Liver (tissue), 3 donors: ENCODE measurements around the gene MBD4.
"Not testable (repeated sequence)": the region's sequence is repeated elsewhere in the genome, so short reads cannot be mapped to it uniquely, and the experiment has no call there.

Experiments used
- EGR1 ChIP-seq, 2 donors: IDR thresholded peaks; 2 replicates each; pipeline ENCODE4 v1.6.1; 2016 to 2018; ENCODE audit warnings: antibody characterized with exemption in 2 of 2, low read depth in 2 of 2
- FOXA1 ChIP-seq: IDR thresholded peaks from 2 replicates; pipeline ENCODE4 v1.6.1; 2016; ENCODE audit warnings: antibody characterized with exemption
- RAD21 ChIP-seq, 2 donors: IDR thresholded peaks; 2 replicates each; pipeline ENCODE4 v1.6.1; 2016; ENCODE audit warnings: antibody characterized with exemption in 2 of 2, mild to moderate bottlenecking in 2 of 2
- RXRA ChIP-seq, 2 donors: IDR thresholded peaks; 2 replicates each; pipeline ENCODE4 v1.6.1; 2017 to 2018; ENCODE audit warnings: antibody characterized with exemption in 2 of 2, mild to moderate bottlenecking in 1 of 2
- TAF1 ChIP-seq: conservative IDR thresholded peaks from 2 replicates; pipeline ENCODE4 v1.6.1; 2016; ENCODE audit warnings: antibody characterized with exemption, mild to moderate bottlenecking
- YY1 ChIP-seq: IDR thresholded peaks from 2 replicates; pipeline ENCODE4 v1.6.1; 2016; ENCODE audit warnings: antibody characterized with exemption, mild to moderate bottlenecking
- TF ChIP-seq, protein P1 (sequence below): fragments of 150-350 bp; IDR thresholded peaks from 2 replicates; pipeline ENCODE4 v1.5.1; 2017; ENCODE audit warnings: improper control_type of control experiment, low read depth, low read length; ENCODE audit not compliant: missing input control
- TF ChIP-seq, protein P2 (sequence below): IDR thresholded peaks from 2 replicates; pipeline ENCODE4 v1.6.1; 2016; ENCODE audit warnings: antibody characterized with exemption
- TF ChIP-seq, protein P3 (sequence below): IDR thresholded peaks from 2 replicates; pipeline ENCODE4 v1.6.1; 2016; ENCODE audit warnings: antibody characterized with exemption, mild to moderate bottlenecking
- TF ChIP-seq, protein P4 (sequence below): IDR thresholded peaks from 2 replicates; pipeline ENCODE4 v1.6.1; 2016; ENCODE audit warnings: antibody characterized with exemption
- donor health status: healthy.
- donor health status: healthy.

DNA sequence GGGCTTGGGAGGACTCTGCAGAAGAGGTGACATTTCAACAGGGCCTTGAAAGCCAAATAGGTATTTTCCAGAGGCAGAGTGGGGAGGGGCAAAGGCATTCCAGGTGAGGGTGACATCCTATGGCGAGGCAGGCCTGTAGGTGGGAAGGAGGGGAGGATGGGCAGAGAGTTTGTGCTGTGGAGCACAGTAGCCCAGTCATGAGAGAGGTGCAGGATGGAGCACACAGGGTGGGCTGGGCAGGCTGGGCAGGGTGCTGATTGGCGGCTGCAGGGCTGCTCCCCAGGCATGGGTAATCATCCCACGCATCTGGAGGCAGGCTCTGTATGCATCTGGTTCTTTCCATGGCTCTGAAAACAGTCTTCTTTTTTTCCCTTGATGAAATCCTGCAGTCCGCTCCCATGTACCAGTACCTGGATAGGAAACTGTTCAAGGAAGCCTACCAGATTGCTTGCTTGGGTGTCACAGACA, 48.2 kb upstream of the MBD4 start:
- TF ChIP-seq, protein P1, sequence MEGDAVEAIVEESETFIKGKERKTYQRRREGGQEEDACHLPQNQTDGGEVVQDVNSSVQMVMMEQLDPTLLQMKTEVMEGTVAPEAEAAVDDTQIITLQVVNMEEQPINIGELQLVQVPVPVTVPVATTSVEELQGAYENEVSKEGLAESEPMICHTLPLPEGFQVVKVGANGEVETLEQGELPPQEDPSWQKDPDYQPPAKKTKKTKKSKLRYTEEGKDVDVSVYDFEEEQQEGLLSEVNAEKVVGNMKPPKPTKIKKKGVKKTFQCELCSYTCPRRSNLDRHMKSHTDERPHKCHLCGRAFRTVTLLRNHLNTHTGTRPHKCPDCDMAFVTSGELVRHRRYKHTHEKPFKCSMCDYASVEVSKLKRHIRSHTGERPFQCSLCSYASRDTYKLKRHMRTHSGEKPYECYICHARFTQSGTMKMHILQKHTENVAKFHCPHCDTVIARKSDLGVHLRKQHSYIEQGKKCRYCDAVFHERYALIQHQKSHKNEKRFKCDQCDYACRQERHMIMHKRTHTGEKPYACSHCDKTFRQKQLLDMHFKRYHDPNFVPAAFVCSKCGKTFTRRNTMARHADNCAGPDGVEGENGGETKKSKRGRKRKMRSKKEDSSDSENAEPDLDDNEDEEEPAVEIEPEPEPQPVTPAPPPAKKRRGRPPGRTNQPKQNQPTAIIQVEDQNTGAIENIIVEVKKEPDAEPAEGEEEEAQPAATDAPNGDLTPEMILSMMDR: not testable (repeated sequence)
- TF ChIP-seq FOXA1; RAD21 (IDR thresholded peaks at IDR 0.05); EGR1 (IDR thresholded peaks at IDR 0.05; ENCODE audit: low read depth in 2 of 2); TAF1; RXRA (IDR thresholded peaks at IDR 0.05); YY1: not testable (repeated sequence)
- TF ChIP-seq, protein P2, sequence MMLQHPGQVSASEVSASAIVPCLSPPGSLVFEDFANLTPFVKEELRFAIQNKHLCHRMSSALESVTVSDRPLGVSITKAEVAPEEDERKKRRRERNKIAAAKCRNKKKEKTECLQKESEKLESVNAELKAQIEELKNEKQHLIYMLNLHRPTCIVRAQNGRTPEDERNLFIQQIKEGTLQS: not testable (repeated sequence)
- TF ChIP-seq, protein P3, sequence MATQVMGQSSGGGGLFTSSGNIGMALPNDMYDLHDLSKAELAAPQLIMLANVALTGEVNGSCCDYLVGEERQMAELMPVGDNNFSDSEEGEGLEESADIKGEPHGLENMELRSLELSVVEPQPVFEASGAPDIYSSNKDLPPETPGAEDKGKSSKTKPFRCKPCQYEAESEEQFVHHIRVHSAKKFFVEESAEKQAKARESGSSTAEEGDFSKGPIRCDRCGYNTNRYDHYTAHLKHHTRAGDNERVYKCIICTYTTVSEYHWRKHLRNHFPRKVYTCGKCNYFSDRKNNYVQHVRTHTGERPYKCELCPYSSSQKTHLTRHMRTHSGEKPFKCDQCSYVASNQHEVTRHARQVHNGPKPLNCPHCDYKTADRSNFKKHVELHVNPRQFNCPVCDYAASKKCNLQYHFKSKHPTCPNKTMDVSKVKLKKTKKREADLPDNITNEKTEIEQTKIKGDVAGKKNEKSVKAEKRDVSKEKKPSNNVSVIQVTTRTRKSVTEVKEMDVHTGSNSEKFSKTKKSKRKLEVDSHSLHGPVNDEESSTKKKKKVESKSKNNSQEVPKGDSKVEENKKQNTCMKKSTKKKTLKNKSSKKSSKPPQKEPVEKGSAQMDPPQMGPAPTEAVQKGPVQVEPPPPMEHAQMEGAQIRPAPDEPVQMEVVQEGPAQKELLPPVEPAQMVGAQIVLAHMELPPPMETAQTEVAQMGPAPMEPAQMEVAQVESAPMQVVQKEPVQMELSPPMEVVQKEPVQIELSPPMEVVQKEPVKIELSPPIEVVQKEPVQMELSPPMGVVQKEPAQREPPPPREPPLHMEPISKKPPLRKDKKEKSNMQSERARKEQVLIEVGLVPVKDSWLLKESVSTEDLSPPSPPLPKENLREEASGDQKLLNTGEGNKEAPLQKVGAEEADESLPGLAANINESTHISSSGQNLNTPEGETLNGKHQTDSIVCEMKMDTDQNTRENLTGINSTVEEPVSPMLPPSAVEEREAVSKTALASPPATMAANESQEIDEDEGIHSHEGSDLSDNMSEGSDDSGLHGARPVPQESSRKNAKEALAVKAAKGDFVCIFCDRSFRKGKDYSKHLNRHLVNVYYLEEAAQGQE: not testable (repeated sequence)
- TF ChIP-seq, protein P4, sequence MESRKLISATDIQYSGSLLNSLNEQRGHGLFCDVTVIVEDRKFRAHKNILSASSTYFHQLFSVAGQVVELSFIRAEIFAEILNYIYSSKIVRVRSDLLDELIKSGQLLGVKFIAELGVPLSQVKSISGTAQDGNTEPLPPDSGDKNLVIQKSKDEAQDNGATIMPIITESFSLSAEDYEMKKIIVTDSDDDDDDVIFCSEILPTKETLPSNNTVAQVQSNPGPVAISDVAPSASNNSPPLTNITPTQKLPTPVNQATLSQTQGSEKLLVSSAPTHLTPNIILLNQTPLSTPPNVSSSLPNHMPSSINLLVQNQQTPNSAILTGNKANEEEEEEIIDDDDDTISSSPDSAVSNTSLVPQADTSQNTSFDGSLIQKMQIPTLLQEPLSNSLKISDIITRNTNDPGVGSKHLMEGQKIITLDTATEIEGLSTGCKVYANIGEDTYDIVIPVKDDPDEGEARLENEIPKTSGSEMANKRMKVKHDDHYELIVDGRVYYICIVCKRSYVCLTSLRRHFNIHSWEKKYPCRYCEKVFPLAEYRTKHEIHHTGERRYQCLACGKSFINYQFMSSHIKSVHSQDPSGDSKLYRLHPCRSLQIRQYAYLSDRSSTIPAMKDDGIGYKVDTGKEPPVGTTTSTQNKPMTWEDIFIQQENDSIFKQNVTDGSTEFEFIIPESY: not testable (repeated sequence)
